ENCODE data around the gene OR6N2. TPM values are rescaled to one million over a fixed set of nuclear protein-coding genes. Genes with fewer than 3 reads are reported as not detected.

Gene OR6N2
- total RNA-seq, 1 donor from 2014 or later = not detected

GRCh38 chr1:158732524-158732923, 48.5 kb downstream of the OR6N2 start:
- H3K36me3 Mint-ChIP-seq (ENCODE audit: low read depth) = no peaks in the 10 kb centered on the region
- no peak overlapping the region for H3K27ac Mint-ChIP-seq
- no peak for DNase-seq (ENCODE audit: low spot score)
- no peaks in the 10 kb centered on the region for H3K9me3 Mint-ChIP-seq
- no peaks in the 10 kb centered on the region for H3K4me1 Mint-ChIP-seq (ENCODE audit: low read depth)
- H3K4me3 Mint-ChIP-seq = no peak overlapping the region
- intact Hi-C loops (cut with micrococcal nuclease) = no loop called here
- peaks cover 17% of the 10 kb centered on the region for H3K27me3 Mint-ChIP-seq (ENCODE audit: insufficient read depth)

- H3K9me3 Mint-ChIP-seq = no peaks in the 10 kb centered on the region
These were observed 49.3 kb downstream of the OR6N2 start for GRCh38 chr1:158731707-158732106.

GRCh38 chr1:158730453-158730852, 50.6 kb downstream of the OR6N2 start:
- DNase-seq (ENCODE audit: low spot score) = no peak
- Mint-ChIP-seq H3K27me3 (ENCODE audit: insufficient read depth) (peaks cover 21% of the 10 kb centered on the region), H3K4me3 (no peak overlapping the region), H3K4me1 (ENCODE audit: low read depth) (no peaks in the 10 kb centered on the region), H3K36me3 (ENCODE audit: low read depth) (no peaks in the 10 kb centered on the region), H3K27ac (no peak overlapping the region), H3K9me3 (no peaks in the 10 kb centered on the region)
- intact Hi-C loops (cut with micrococcal nuclease) = no loop called here

More at GRCh38 chr1:158731707-158732106, 49.3 kb downstream of the OR6N2 start:
- DNase-seq (ENCODE audit: low spot score) = no peak
- H3K4me1 Mint-ChIP-seq (ENCODE audit: low read depth) = no peaks in the 10 kb centered on the region
- peaks cover 17% of the 10 kb centered on the region for H3K27me3 Mint-ChIP-seq (ENCODE audit: insufficient read depth)
- H3K4me3 Mint-ChIP-seq = no peak overlapping the region
- no peak overlapping the region for H3K27ac Mint-ChIP-seq
- no peaks in the 10 kb centered on the region for H3K36me3 Mint-ChIP-seq (ENCODE audit: low read depth)
- intact Hi-C loops (cut with micrococcal nuclease) = no loop called here

DNA sequence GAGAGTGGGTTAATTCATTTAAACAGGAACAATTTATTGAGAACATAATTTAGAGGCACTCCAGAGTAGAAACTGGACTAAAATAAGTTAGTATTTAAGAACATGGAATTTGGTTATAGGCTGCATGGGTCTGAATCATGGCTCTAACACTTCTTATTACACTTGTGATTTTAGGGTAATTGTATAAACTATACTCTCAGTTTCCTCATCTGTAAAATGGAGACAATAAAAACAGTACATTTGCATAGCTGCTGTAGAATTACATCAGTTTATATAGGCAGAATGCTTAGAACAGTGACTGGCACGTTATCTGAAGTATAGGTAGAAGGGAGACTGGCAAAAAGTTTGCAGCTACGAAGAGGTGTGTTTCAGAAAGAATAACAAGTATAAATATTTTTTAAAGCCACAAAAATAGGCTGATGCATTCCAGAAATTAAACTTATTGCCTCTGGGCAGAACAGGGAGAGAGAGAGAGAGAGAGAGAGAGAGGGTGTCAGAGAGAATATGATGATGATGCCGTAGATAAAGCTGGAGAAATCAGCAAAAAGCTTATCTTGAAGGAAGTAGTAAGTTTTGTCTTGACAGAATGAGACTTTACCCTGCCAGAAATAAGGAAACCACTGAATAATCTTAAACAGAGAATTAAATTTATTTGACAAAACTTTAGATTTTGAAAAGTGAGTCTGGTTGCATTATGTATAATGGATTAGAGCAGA, 52.3 kb downstream of the OR6N2 start:
- H3K4me1 Mint-ChIP-seq (ENCODE audit: low read depth) = no peaks in the 10 kb centered on the region
- no peak for DNase-seq (ENCODE audit: low spot score)
- intact Hi-C loops (cut with micrococcal nuclease) = no loop called here
- no peak overlapping the region for H3K4me3 Mint-ChIP-seq
- no peaks in the 10 kb centered on the region for H3K9me3 Mint-ChIP-seq
- H3K36me3 Mint-ChIP-seq (ENCODE audit: low read depth) = no peaks in the 10 kb centered on the region
- H3K27ac Mint-ChIP-seq = no peak overlapping the region
- peaks cover 18% of the 10 kb centered on the region for H3K27me3 Mint-ChIP-seq (ENCODE audit: insufficient read depth)

DNA sequence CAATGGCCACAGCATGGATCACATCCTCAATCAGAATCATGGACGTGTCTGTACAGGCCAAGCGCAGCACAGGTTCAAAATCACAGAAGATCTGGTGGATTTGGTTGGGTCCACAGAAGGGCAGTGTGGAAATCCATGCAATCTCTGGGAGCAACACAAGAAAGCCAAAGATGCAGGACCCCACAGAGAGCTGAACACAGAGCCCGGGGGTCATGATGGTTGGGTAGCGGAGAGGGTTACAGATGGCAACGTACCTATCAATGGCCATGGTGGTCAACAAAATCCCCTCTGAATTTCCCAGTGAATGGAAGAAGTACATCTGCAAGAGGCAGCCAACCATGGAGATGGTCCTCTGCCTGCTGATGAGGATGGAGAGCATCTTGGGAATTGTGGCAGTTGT, 56.6 kb downstream of the OR6N2 start:
- Mint-ChIP-seq H3K9me3 (no peaks in the 10 kb centered on the region), H3K27ac (no peak overlapping the region), H3K4me3 (no peak overlapping the region), H3K27me3 (ENCODE audit: insufficient read depth) (peaks cover 14% of the 10 kb centered on the region), H3K4me1 (ENCODE audit: low read depth) (no peaks in the 10 kb centered on the region), H3K36me3 (ENCODE audit: low read depth) (no peaks in the 10 kb centered on the region)
- intact Hi-C loops (cut with micrococcal nuclease) = no loop called here
- no peak for DNase-seq (ENCODE audit: low spot score)

Other genes starting within 250 kb of the OR6N2 start
- gene OR6Y1, start 226.8 kb downstream of the OR6N2 start, total RNA-seq = not detected in 2 replicates
- gene OR6P1, start 210.6 kb downstream of the OR6N2 start, total RNA-seq = not detected in 2 replicates
- not detected in 2 replicates for gene OR10X1, start 201.3 kb downstream of the OR6N2 start, total RNA-seq
- gene OR10Z1, start 175.9 kb downstream of the OR6N2 start, total RNA-seq = not detected in 2 replicates
- gene SPTA1, start 94.5 kb downstream of the OR6N2 start, total RNA-seq = not detected in 2 replicates
- not detected in 2 replicates for gene OR6K2, start 80.6 kb downstream of the OR6N2 start, total RNA-seq
- not detected in 2 replicates for gene OR6K3, start 60.5 kb downstream of the OR6N2 start, total RNA-seq
- not detected in 2 replicates for gene OR6K6, start 26.5 kb downstream of the OR6N2 start, total RNA-seq
- gene OR6N1, start 9.0 kb downstream of the OR6N2 start, total RNA-seq = not detected in 2 replicates
- not detected in 2 replicates for gene MNDA, start 50.1 kb upstream of the OR6N2 start, total RNA-seq
- gene PYHIN1, start 150.3 kb upstream of the OR6N2 start, total RNA-seq = 19.5 and 19.9 TPM in 2 replicates
- 223 and 232 TPM in 2 replicates for gene IFI16, start 228.7 kb upstream of the OR6N2 start, total RNA-seq

Data from activated T-helper 1 cell treated with anti-CD3 and anti-CD28 coated beads, Interleukin-12 subunit alpha, Interleukin-12 subunit beta, Interleukin-2, Interleukin-4 antibody, amounts not matched to agents 30 ng/mL and 10 ng/mL and 1 ng/mL, durations not matched to agents 14 hours and 24 hours and 36 hours (primary cell).